Forelimb muscle (tissue), 1 donor: ENCODE results near the gene MYL1. TPM values are rescaled to one million over a fixed set of nuclear protein-coding genes. Genes with fewer than 3 reads are reported as not detected.

ENCODE experiments used
- DNase-seq: peaks from one replicate; pipeline ENCODE4 v3.0.0-alpha.2; 2013; ENCODE audit warnings: low read depth
- polyA plus RNA-seq: library from polyadenylated mRNA; unstranded; fragments of 120-200 nt; gene quantifications from one replicate; pipeline ENCODE4 v1.2.1, GENCODE V29; 2013; ENCODE audit not compliant: insufficient read length

MYL1 gene
- 8,500 TPM for polyA plus RNA-seq

DNA sequence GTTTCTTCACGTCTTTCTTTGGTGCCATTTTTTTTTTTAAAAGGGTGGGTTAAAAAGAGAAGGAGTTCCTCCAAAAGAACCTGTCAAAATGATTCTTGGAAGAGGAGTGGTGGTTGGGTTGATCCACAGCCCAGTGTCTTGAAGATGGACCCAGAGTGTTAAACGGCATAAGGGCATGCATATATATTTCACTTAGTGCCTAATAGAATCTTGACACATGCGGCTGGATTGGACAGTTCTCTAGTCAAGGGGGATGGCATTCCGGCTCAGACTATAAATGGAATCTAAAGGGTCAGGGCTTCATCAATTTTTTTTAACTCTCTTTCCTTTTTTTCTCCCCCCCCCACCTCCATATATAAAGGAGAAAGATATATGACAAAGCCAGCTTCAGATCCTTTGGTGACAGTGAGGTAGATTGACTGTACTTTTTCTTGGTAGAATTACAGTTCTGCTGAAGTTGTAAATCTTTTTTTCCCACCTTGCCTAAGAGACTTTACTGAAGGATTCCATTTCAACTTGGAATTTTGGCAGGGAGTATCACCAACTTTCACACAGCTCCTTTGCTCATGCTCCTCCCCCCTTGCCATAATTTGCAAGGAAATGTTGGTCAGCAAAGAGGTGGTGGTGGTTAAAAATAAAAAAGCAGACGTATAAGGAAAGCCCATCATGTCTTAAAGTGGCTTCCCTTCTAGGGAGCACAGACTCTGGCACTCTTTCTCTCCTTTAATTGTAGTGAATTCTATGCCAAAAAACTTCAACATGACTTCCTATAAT, at the start of gene MYL1:
MYL1 (minus strand) TSS at position 160 of the 774 bp plus-strand sequence; CDS start at position 28, 132 bp downstream.
- DNase-seq: no peak

DNA sequence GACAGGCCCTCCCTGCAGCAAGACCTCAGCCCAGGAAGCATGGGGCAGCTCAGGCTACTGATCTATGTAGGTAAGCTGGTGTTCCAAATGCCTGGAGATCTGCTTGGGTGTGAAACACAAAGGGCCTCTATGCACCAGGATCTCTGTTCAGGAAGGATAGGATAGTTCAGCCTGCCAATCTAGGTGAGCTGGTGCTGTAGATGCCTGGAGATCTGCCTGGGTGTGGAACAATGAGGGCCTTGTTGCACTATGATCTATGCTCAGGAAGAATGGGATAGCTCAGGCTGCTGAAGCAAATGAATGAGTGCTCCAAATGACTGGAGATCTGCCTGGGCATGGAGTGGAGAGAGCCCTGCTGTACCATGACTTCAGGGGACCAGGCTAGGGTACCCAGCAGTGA, 48.9 kb upstream of the MYL1 start:
- DNase-seq: no peak

GRCh38 chr2:210363261-210363660, 48.3 kb upstream of the MYL1 start:
- no peak for DNase-seq

GRCh38 chr2:210360412-210360811, 45.4 kb upstream of the MYL1 start:
- no peak for DNase-seq

- DNase-seq: no peak
Observed at GRCh38 chr2:210356944-210357343, 42.0 kb upstream of the MYL1 start.

GRCh38 chr2:210337159-210337558, 22.2 kb upstream of the MYL1 start:
- DNase-seq: no peak

DNA sequence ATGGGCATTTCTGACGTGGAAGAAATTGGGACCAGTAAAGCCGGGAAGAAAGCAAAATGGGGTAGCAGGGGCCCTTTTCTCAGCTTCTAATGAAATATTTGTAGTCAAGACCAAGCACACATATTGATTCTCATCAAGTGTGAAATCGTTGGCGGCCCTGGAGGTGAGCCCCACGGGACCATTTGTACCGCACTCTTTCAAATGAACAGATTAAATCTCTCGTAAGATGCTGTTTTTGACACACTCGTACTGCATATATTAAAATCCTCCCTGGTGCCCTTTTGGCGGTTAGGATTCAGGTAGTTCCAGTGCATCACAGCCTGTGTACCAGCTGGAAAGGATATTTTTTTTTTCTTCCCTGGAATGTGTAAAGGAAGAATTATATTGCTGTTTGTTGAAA, 9.9 kb upstream of the MYL1 start:
- DNase-seq: no peak

- no peak for DNase-seq
Observed at GRCh38 chr2:210324458-210324857, 9.5 kb upstream of the MYL1 start.

- DNase-seq: no peak
Observed at GRCh38 chr2:210323003-210323402, 8.0 kb upstream of the MYL1 start.

GRCh38 chr2:210318891-210319290, 3.9 kb upstream of the MYL1 start:
- DNase-seq: no peak

- DNase-seq: no peak
Observed at GRCh38 chr2:210318486-210318885, 3.5 kb upstream of the MYL1 start.

DNA sequence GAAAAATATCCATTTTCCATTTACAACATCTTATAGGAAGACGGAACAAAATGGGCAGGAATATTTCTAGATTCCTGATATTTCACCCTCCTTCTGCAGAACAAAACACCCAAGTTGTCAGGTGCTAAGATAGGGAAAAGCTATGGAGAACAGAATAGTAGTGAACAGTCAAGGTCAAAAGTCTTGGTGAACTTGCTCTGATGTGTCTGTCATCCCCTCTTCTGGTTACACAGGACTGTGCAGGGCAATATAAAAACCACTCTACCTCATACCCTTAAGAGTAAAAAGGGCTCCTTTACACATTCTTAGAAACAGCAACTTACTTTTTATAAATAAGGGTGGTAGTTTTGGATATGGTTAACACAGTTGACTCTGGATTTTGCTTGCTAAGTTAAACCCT, 4.4 kb downstream of the MYL1 start:
- DNase-seq: no peak

- no peak for DNase-seq
Observed at GRCh38 chr2:210309548-210310233, 5.3 kb downstream of the MYL1 start.

GRCh38 chr2:210303498-210303897, 11.5 kb downstream of the MYL1 start:
- no peak for DNase-seq

DNA sequence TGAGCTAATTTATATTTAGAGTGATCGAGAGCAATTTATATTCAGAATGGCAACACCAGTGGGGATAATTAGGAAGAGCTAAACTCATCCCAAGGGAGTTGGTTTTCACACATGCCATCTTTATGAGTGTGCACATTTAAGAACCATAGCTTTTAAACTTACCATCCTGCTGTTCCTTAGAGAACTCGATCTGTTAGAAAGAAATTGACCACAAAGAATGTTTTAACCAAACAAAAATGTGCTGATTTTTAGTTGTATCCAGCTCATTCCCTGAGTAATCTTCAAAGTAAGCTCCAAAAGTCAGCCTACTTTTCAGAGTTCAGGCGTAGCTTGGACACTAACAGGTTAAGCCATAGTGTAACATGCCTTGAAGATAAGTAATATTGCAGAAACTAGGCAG, 12.6 kb downstream of the MYL1 start:
- no peak for DNase-seq

GRCh38 chr2:210299866-210300373, 15.1 kb downstream of the MYL1 start:
- no peak for DNase-seq

DNA sequence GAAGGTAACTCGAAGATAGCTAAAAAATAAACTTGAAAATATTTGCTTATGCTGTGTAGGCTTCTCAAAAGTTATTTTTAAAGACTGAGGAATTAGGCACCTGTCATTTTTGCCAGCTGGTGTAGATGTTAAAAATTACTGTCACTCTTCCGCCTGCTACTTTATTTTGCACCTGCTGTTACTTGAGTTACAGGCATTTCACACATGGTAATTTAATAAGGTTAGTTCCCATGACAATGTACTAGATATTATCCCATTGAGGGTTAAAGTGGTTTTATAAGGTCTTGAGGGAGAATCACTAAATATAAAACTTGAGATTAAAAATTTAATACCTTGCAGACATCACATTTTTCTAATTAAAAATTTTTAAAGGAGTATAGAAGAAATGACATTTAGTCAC, 26.6 kb downstream of the MYL1 start:
- peak; percentile 6 for DNase-seq

GRCh38 chr2:210287301-210287700, 27.7 kb downstream of the MYL1 start:
- DNase-seq: no peak

- no peak for DNase-seq
Observed at GRCh38 chr2:210286123-210286680, 28.8 kb downstream of the MYL1 start.

GRCh38 chr2:210277133-210277532, 37.8 kb downstream of the MYL1 start:
- DNase-seq: no peak

DNA sequence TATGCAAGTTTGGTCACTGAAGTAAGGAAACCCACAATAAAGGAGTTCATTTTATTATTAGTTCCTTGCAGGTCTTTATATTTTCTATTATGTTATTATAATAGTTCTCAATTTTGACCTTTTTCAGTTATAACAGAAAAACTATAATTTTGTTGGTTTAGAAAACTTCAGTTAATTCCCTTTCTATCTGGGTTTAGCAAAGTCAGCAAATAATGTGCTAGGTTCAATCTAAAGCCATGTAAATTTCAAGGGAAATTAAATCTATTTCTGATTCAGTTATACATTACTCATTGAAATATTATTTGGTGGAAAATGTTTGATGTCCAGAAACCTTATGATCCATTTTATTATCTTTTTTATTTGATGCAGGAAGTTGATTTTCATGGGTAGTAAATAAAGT, 43.7 kb downstream of the MYL1 start:
- no peak for DNase-seq

DNA sequence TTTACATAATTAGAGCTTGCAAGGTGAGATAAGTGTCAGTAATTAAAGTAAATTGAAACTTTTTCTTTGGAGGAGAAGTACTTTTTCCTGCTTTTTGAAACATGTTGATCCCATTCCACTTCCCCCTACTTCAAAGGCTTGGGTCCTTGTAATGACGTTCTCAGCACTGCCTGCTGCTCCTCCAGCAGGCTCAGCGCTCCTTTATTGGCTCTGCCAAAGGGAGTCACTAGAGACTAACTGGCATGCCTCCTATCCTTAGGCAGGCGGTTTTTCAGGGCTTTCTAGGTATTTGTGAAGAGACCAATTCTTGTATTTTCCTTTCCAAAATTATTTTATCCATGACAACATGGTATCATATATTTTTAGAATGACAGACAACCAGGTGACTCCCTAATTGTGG, 45.8 kb downstream of the MYL1 start:
- DNase-seq: no peak

GRCh38 chr2:210268281-210268680, 46.7 kb downstream of the MYL1 start:
- DNase-seq: no peak
